IMR-90 (cell line): ENCODE results near the gene CPNE6. TPM values are rescaled to one million over a fixed set of nuclear protein-coding genes. Genes with fewer than 3 reads are reported as not detected.
"Not testable (repeated sequence)": the region's sequence is repeated elsewhere in the genome, so short reads cannot be mapped to it uniquely, and the experiment has no call there.

Source experiments
- ATAC-seq: fragments of 200-7000 bp; cut with Tn5 transposase; 2 replicates; pipeline ENCODE4 v1.9.1; 2020; ENCODE audit warnings: low read depth, mild to moderate bottlenecking, moderate library complexity
- BruUV-seq: library from RNA; stranded (reverse); fragments of 400-500 nt; replicated peaks from 2 replicates; lab custom pipeline; 2021; lab: Mats Ljungman, UMichigan
- CTCF ChIA-PET: fragments of 300-600 bp; formaldehyde crosslinking; extraction: SDS; loops from one replicate; lab custom pipeline; 2021; ENCODE audit warnings: antibody characterized with exemption; lab: Yijun Ruan, JAX
- POLR2A ChIA-PET: fragments of 300-600 bp; sonication (Branson Sonifier 250); formaldehyde crosslinking; loops from one replicate; lab custom pipeline; 2022; ENCODE audit warnings: antibody characterized with exemption; ENCODE audit not compliant: unreplicated experiment; lab: Charles Lee
- DNase-seq: peaks from one replicate; pipeline ENCODE4 v3.0.0; 2013
- H2AFZ ChIP-seq: replicated peaks from 2 replicates; pipeline ENCODE3; 2013; ENCODE audit warnings: low read length, mild to moderate bottlenecking; ENCODE audit not compliant: poor library complexity
- H2AK5ac ChIP-seq: 2 replicates; pipeline ENCODE4 v1.6.1; 2013; ENCODE audit warnings: low read depth, low read length, inconsistent platforms
- H2AK9ac ChIP-seq: replicated peaks from 2 replicates; pipeline ENCODE3; 2013; ENCODE audit warnings: mild to moderate bottlenecking, low read depth, low read length, moderate library complexity; ENCODE audit not compliant: poor library complexity
- H2BK120ac ChIP-seq: 2 replicates; pipeline ENCODE4 v1.6.1; 2013; ENCODE audit warnings: low read depth, low read length, inconsistent platforms
- H2BK15ac ChIP-seq: 3 replicates; pipeline ENCODE4 v1.6.1; 2013; ENCODE audit warnings: low read depth, low read length, inconsistent platforms
- H2BK20ac ChIP-seq: 2 replicates; pipeline ENCODE4 v1.6.1; 2013; ENCODE audit warnings: low read depth, mild to moderate bottlenecking, inconsistent platforms, low read length, moderate library complexity
- H2BK5ac ChIP-seq: 2 replicates; pipeline ENCODE4 v1.6.1; 2013; ENCODE audit warnings: mild to moderate bottlenecking, low read depth, low read length, inconsistent platforms; ENCODE audit not compliant: poor library complexity, severe bottlenecking
- H3K14ac ChIP-seq: replicated peaks from 2 replicates; pipeline ENCODE4 v1.6.1; 2013; ENCODE audit warnings: low read depth, low read length, inconsistent platforms
- H3K18ac ChIP-seq: 2 replicates; pipeline ENCODE4 v1.6.1; 2013; ENCODE audit warnings: low read depth, low read length, control low read depth
- H3K23ac ChIP-seq: 2 replicates; pipeline ENCODE4 v1.6.1; 2013; ENCODE audit warnings: low read depth, low read length, inconsistent platforms
- H3K27ac ChIP-seq: 2 replicates; pipeline ENCODE4 v1.5.1; 2013; ENCODE audit warnings: mild to moderate bottlenecking, control low read depth, low read length; ENCODE audit not compliant: insufficient read depth
- H3K27me3 ChIP-seq: 2 replicates; pipeline ENCODE4 v1.6.1; 2013; ENCODE audit warnings: low read length; ENCODE audit not compliant: control insufficient read depth, insufficient read depth
- H3K36me3 ChIP-seq: 2 replicates; pipeline ENCODE4 v1.6.1; 2013; ENCODE audit warnings: low read length, mixed read lengths; ENCODE audit not compliant: control insufficient read depth, insufficient read depth
- H3K4ac ChIP-seq: 2 replicates; pipeline ENCODE4 v1.6.1; 2013; ENCODE audit warnings: low read depth, low read length, inconsistent platforms
- H3K4me1 ChIP-seq: 2 replicates; pipeline ENCODE4 v1.6.1; 2013; ENCODE audit warnings: low read length, mixed read lengths; ENCODE audit not compliant: control insufficient read depth, insufficient read depth
- H3K4me2 ChIP-seq: 2 replicates; pipeline ENCODE4 v1.6.1; 2013; ENCODE audit warnings: low read depth, mild to moderate bottlenecking, control low read depth, low read length, moderate library complexity
- H3K4me3 ChIP-seq: 2 replicates; pipeline ENCODE4 v1.5.1; 2013; ENCODE audit warnings: low read depth, mild to moderate bottlenecking, control low read depth, low read length, moderate library complexity; ENCODE audit not compliant: insufficient read depth
- H3K56ac ChIP-seq: 2 replicates; pipeline ENCODE4 v1.6.1; 2013; ENCODE audit warnings: low read length, inconsistent platforms; ENCODE audit not compliant: insufficient read depth; ENCODE audit errors: extremely low read depth
- H3K79me1 ChIP-seq, 2 experiments: 2 replicates each; pipeline ENCODE4 v1.6.1; 2013; ENCODE audit warnings: low read length in 2 of 2, inconsistent platforms in 1 of 2, low read depth in 1 of 2
- H3K9ac ChIP-seq: 2 replicates; pipeline ENCODE4 v1.6.1; 2013; ENCODE audit warnings: low read depth, low read length, control low read depth
- H3K9me1 ChIP-seq: 2 replicates; pipeline ENCODE4 v1.6.1; 2013; ENCODE audit warnings: low read length, inconsistent platforms; ENCODE audit not compliant: insufficient read depth
- H3K9me3 ChIP-seq: 2 replicates; pipeline ENCODE4 v1.6.1; 2013; ENCODE audit warnings: low read length; ENCODE audit not compliant: control insufficient read depth, insufficient read depth
- H4K20me1 ChIP-seq: 2 replicates; pipeline ENCODE4 v1.6.1; 2013; ENCODE audit warnings: low read length, inconsistent platforms; ENCODE audit not compliant: insufficient read depth
- H4K5ac ChIP-seq: 2 replicates; pipeline ENCODE4 v1.6.1; 2013; ENCODE audit warnings: mild to moderate bottlenecking, low read depth, low read length, control low read depth
- H4K8ac ChIP-seq, 2 experiments: 2 replicates each; pipeline ENCODE4 v1.6.1; 2013; ENCODE audit warnings: low read depth in 2 of 2, low read length in 2 of 2, control low read depth in 1 of 2, inconsistent platforms in 1 of 2
- H4K91ac ChIP-seq: 2 replicates; pipeline ENCODE4 v1.6.1; 2013; ENCODE audit warnings: low read depth, low read length, inconsistent platforms; ENCODE audit not compliant: insufficient read depth
- WGBS, 2 experiments: methylation state at CpG; one replicate each; pipeline versions ENCODE4 v1.1.5 to v1.1.7; 2013; ENCODE audit warnings: missing lambda C conversion rate in 2 of 2; ENCODE audit not compliant: insufficient read length in 1 of 2; ENCODE audit errors: extremely low coverage in 2 of 2; 5-methylcytosine and 5-hydroxymethylcytosine counted together
- dilution Hi-C: fragments of 300-500 bp; cut with HindIII; formaldehyde crosslinking; loops from one replicate; pipeline ENCODE4 v1.14.3; 2018; ENCODE audit warnings: low sequenced_read_pairs; ENCODE audit not compliant: unreplicated experiment
- in situ Hi-C: fragments of 300-500 bp; cut with MboI; formaldehyde crosslinking; loops from 3 replicates; pipeline ENCODE4 v1.14.3; 2019; ENCODE audit warnings: low sequenced_read_pairs, inconsistent platforms, mixed read lengths
- intact Hi-C: fragments of 100-400 bp; cut with micrococcal nuclease; formaldehyde crosslinking; loops from 2 replicates; pipeline ENCODE4 v1.10.0; 2022
- polyA plus RNA-seq, 3 experiments: library from polyadenylated mRNA; depleted of rRNA; stranded (reverse); fragments of >200 nt; gene quantifications; 2 replicates each; pipeline ENCODE4 v1.2.3, GENCODE V29; 2012; ENCODE audit warnings: low replicate concordance in 1 of 3
- total RNA-seq: library from RNA; depleted of rRNA; stranded (reverse); fragments of >200 nt; gene quantifications from 2 replicates; pipeline ENCODE4 v1.2.3, GENCODE V29; 2012

Gene CPNE6
- total and polyA plus RNA-seq, 2 of the 4 experiments (the other 2 are of a cell fraction), result not detected

GRCh38 chr14:24031331-24031730, 40.0 kb upstream of the CPNE6 start:
- H3K79me1 ChIP-seq, H2AK9ac ChIP-seq, H3K56ac ChIP-seq, BruUV-seq, H4K8ac ChIP-seq, H3K27ac ChIP-seq, H2AK5ac ChIP-seq, H2BK20ac ChIP-seq, H3K23ac ChIP-seq, H3K9me1 ChIP-seq, ATAC-seq, H3K18ac ChIP-seq, CTCF ChIA-PET, H2BK15ac ChIP-seq, H3K9me3 ChIP-seq, H2BK5ac ChIP-seq, H3K4ac ChIP-seq, POLR2A ChIA-PET, H3K4me1 ChIP-seq, H3K9ac ChIP-seq, H2AFZ ChIP-seq, H2BK120ac ChIP-seq, dilution Hi-C loops, H4K91ac ChIP-seq, H3K27me3 ChIP-seq, H3K4me2 ChIP-seq, DNase-seq, H4K5ac ChIP-seq, H3K14ac ChIP-seq, H3K36me3 ChIP-seq, H3K4me3 ChIP-seq, H4K20me1 ChIP-seq: not testable (repeated sequence)
- in situ Hi-C loops, result loop anchor here (10.0 kb wide), 1 partner anchor 47 kb away; the partner anchor contains the start of gene DHRS4L2
- WGBS, 2 experiments, result no CpG with 5 or more reads among the region's 2 CpGs
- intact Hi-C loops, result loop anchor here (5.0 kb wide), 1 partner anchor 44 kb away; the partner anchor contains the start of gene DHRS4L2
